Stomach (tissue), 9 donors: Measurements from ENCODE around the gene HMGCS2. TPM values are rescaled to one million over a fixed set of nuclear protein-coding genes. Genes with fewer than 3 reads are reported as not detected.

Source experiments
- DNase-seq, 2 donors: peaks; one replicate each; pipeline versions ENCODE4 v3.0.0 to v3.0.0-alpha.2; 2013 to 2019
- H3K27ac ChIP-seq, 5 donors: fragments of 200-600 bp in 4 of 5; sonication (generic) in 4 of 5; one replicate each; pipeline ENCODE4 v1.5.1; 2013 to 2019; ENCODE audit warnings: mild to moderate bottlenecking in 1 of 5, moderate library complexity in 1 of 5
- H3K27me3 ChIP-seq, 3 donors: fragments of 200-600 bp; sonication (generic); one replicate each; pipeline ENCODE4 v1.5.1; 2017 to 2019; ENCODE audit warnings: mixed run types in 1 of 3
- H3K36me3 ChIP-seq, 4 donors: fragments of 200-600 bp; sonication (generic); 1 replicate in 3 of 4; 2 replicates in 1 of 4; pipeline ENCODE4 v1.5.1; 2016 to 2019
- H3K4me1 ChIP-seq, 4 donors: fragments of 200-600 bp; sonication (generic); one replicate each; pipeline ENCODE4 v1.5.1; 2016 to 2019
- H3K4me3 ChIP-seq, 4 donors: fragments of 200-600 bp; sonication (generic) in 3 of 4; one replicate each; pipeline ENCODE4 v1.5.1; 2016 to 2019; ENCODE audit warnings: mild to moderate bottlenecking in 1 of 4
- H3K9me3 ChIP-seq, 4 donors: fragments of 200-600 bp; sonication (generic); one replicate each; pipeline ENCODE4 v1.5.1; 2016 to 2019
- CTCF ChIP-seq, 7 experiments: fragments of 450-650 bp in 4 of 7; fragments of 200-600 bp in 3 of 7; sonication (generic) in 3 of 7; IDR thresholded peaks; one replicate each; pipeline ENCODE4 v1.5.1; 2016 to 2019; ENCODE audit warnings: antibody characterized with exemption in 7 of 7, control low read depth in 2 of 7, mild to moderate bottlenecking in 1 of 7
- EP300 ChIP-seq: sonication (generic); formaldehyde crosslinking; IDR thresholded peaks from one replicate; pipeline ENCODE4 v1.6.1; 2017; ENCODE audit warnings: antibody characterized with exemption
- POLR2A ChIP-seq, 4 donors: fragments of 450-650 bp; IDR thresholded peaks; one replicate each; pipeline ENCODE4 v1.6.1; 2016; ENCODE audit warnings: antibody characterized with exemption in 4 of 4, control low read depth in 2 of 4, mild to moderate bottlenecking in 1 of 4, moderate library complexity in 1 of 4
- POLR2AphosphoS5 ChIP-seq, 3 donors: sonication (generic); formaldehyde crosslinking; IDR thresholded peaks; one replicate each; pipeline ENCODE4 v1.6.1; 2016; ENCODE audit warnings: antibody characterized with exemption in 3 of 3
- WGBS, 5 donors: extraction: QIAGEN DNeasy Blood & Tissue Kit in 3 of 5; methylation state at CpG; one replicate each; pipeline versions ENCODE4 v1.1.5 to v1.1.7; 2013 to 2018; 5-methylcytosine and 5-hydroxymethylcytosine counted together
- intact Hi-C: fragments of 100-400 bp; cut with DNase I; formaldehyde crosslinking; loops from one replicate; pipeline ENCODE4 v1.15.1; 2023; ENCODE audit warnings: low total_unique reads
- polyA plus RNA-seq, 3 donors: library from polyadenylated mRNA; stranded (reverse); fragments of 200-250 nt; gene quantifications; one replicate each; pipeline ENCODE4 v1.2.3, GENCODE V29; 2013
- total RNA-seq, 5 donors: library from RNA; depleted of rRNA; stranded (reverse); fragments of >200 nt; gene quantifications; one replicate each; pipeline versions ENCODE4 v1.1.0 to v1.2.3, GENCODE V29; 2014 to 2016
- donor health status: healthy with polysubstance abuse.
- donor health status: Bipolar disorder and iron deficiency.
- donor health status: healthy.

Gene HMGCS2
- total and polyA plus RNA-seq, 8 donors: 2.5 to 203 (median 57.6) TPM

GRCh38 chr1:119725626-119726025 lies 43.1 kb downstream of the HMGCS2 start:
- TF ChIP-seq POLR2A (IDR thresholded peaks at IDR 0.05): no peak
- no peak for TF ChIP-seq POLR2AphosphoS5 (IDR thresholded peaks at IDR 0.05)
- no peak for TF ChIP-seq EP300
- no peak for TF ChIP-seq CTCF (IDR thresholded peaks at IDR 0.05)
- Histone ChIP-seq H3K27ac (no peak overlapping the region), H3K9me3 (no peaks in the 10 kb centered on the region), H3K36me3 (peaks cover 0 to 83% (median 68%) of the 10 kb centered on the region in 4 donors), H3K27me3 (no peaks in the 10 kb centered on the region), H3K4me3 (no peak overlapping the region), H3K4me1 (no peaks in the 10 kb centered on the region)
- intact Hi-C loops: no loop called here
- DNase-seq: no peak
- WGBS, 5 donors: 89 to 96% (median 93%) methylated on average over 5 of the region's 5 CpGs

- no peak for TF ChIP-seq CTCF (IDR thresholded peaks at IDR 0.05)
- TF ChIP-seq EP300: no peak
- TF ChIP-seq POLR2AphosphoS5 (IDR thresholded peaks at IDR 0.05): no peak
- no peak for TF ChIP-seq POLR2A (IDR thresholded peaks at IDR 0.05)
- H3K36me3 ChIP-seq: peaks cover 0 to 75% (median 64%) of the 10 kb centered on the region in 4 donors
- intact Hi-C loops: no loop called here
- H3K27ac ChIP-seq: no peak overlapping the region
- H3K9me3 ChIP-seq: no peaks in the 10 kb centered on the region
- H3K4me1 ChIP-seq: no peaks in the 10 kb centered on the region
- H3K27me3 ChIP-seq: no peaks in the 10 kb centered on the region
- no peak for DNase-seq
- H3K4me3 ChIP-seq: no peak overlapping the region
- WGBS, 5 donors: 80 to 95% (median 86%) methylated on average over 8 of the region's 8 CpGs
These were observed 44.0 kb downstream of the HMGCS2 start for GRCh38 chr1:119724611-119725218.

GRCh38 chr1:119721896-119722295 lies 46.8 kb downstream of the HMGCS2 start:
- no peak overlapping the region for H3K27ac ChIP-seq
- H3K27me3 ChIP-seq: no peaks in the 10 kb centered on the region
- no peak overlapping the region for H3K4me3 ChIP-seq
- H3K4me1 ChIP-seq: peaks cover 0 to 8% (median 0%) of the 10 kb centered on the region in 4 donors
- TF ChIP-seq CTCF (IDR thresholded peaks at IDR 0.05) (no peak), POLR2A (IDR thresholded peaks at IDR 0.05) (no peak), POLR2AphosphoS5 (IDR thresholded peaks at IDR 0.05) (no peak), EP300 (no peak)
- WGBS, 5 donors: 67 to 81% (median 75%) methylated on average over 5 of the region's 5 CpGs
- no peaks in the 10 kb centered on the region for H3K9me3 ChIP-seq
- H3K36me3 ChIP-seq: peaks cover 0 to 51% (median 48%) of the 10 kb centered on the region in 4 donors
- peak in 1 of 2 donors; percentile 42 for DNase-seq
- intact Hi-C loops: no loop called here

GRCh38 chr1:119720866-119721440 lies 47.8 kb downstream of the HMGCS2 start:
- 93 to 99% (median 97%) methylated on average over 11 of the region's 11 CpGs for WGBS, 5 donors
- Histone ChIP-seq H3K4me3 (no peak overlapping the region), H3K9me3 (no peaks in the 10 kb centered on the region), H3K4me1 (peaks cover 0 to 8% (median 1%) of the 10 kb centered on the region in 4 donors), H3K27me3 (no peaks in the 10 kb centered on the region), H3K27ac (no peak overlapping the region), H3K36me3 (peaks cover 0 to 44% (median 41%) of the 10 kb centered on the region in 4 donors)
- TF ChIP-seq POLR2A (IDR thresholded peaks at IDR 0.05): no peak
- TF ChIP-seq POLR2AphosphoS5 (IDR thresholded peaks at IDR 0.05): no peak
- TF ChIP-seq EP300: no peak
- no peak for TF ChIP-seq CTCF (IDR thresholded peaks at IDR 0.05)
- intact Hi-C loops: no loop called here
- peak in 1 of 2 donors; percentile 39 for DNase-seq
